PC-9 (cell line): ENCODE data around the gene ZBTB34. TPM values are rescaled to one million over a fixed set of nuclear protein-coding genes. Genes with fewer than 3 reads are reported as not detected.

Source experiments
- BruUV-seq: library from RNA; stranded (reverse); fragments of 400-500 nt; replicated peaks from 2 replicates; lab custom pipeline; 2021; lab: Mats Ljungman, UMichigan
- CTCF ChIA-PET: fragments of 300-600 bp; sonication (Branson Sonifier 250); formaldehyde crosslinking; loops from one replicate; lab custom pipeline; 2022; ENCODE audit warnings: antibody characterized with exemption; lab: Charles Lee
- POLR2A ChIA-PET: fragments of 300-600 bp; sonication (Branson Sonifier 250); formaldehyde crosslinking; loops from one replicate; lab custom pipeline; 2022; ENCODE audit warnings: antibody characterized with exemption; ENCODE audit not compliant: unreplicated experiment; lab: Charles Lee
- DNase-seq, 2 experiments: peaks; one replicate each; pipeline versions ENCODE4 v3.0.0 to v3.0.0-alpha.2; 2015 to 2022; ENCODE audit warnings: mixed read lengths in 1 of 2
- H2AFZ ChIP-seq: fragments of 200-600 bp; sonication (generic); 2 replicates; pipeline ENCODE4 v1.8.1; 2017; ENCODE audit warnings: antibody characterized with exemption
- H3F3A ChIP-seq: fragments of 200-600 bp; sonication (generic); 2 replicates; pipeline ENCODE4 v1.8.1; 2017; ENCODE audit warnings: antibody characterized with exemption, mild to moderate bottlenecking, low read depth; ENCODE audit not compliant: insufficient read depth
- H3K27ac ChIP-seq: fragments of 200-600 bp; sonication (generic); 2 replicates; pipeline ENCODE4 v1.6.1; 2016; ENCODE audit warnings: mixed run types
- H3K27me3 ChIP-seq: fragments of 200-600 bp; sonication (generic); 2 replicates; pipeline ENCODE4 v1.6.1; 2016; ENCODE audit warnings: low read depth, mixed run types; ENCODE audit not compliant: insufficient read depth
- H3K36me3 ChIP-seq: fragments of 200-600 bp; sonication (generic); 2 replicates; pipeline ENCODE4 v1.6.1; 2016; ENCODE audit warnings: low read depth, mixed run types
- H3K4me1 ChIP-seq: fragments of 200-600 bp; sonication (generic); replicated peaks from 2 replicates; pipeline ENCODE4 v1.6.1; 2016; ENCODE audit warnings: mixed run types; ENCODE audit not compliant: insufficient read depth
- H3K4me2 ChIP-seq: fragments of 200-600 bp; sonication (generic); 2 replicates; pipeline ENCODE4 v1.6.1; 2017; ENCODE audit warnings: mixed run types
- H3K4me3 ChIP-seq: fragments of 200-600 bp; sonication (generic); 2 replicates; pipeline ENCODE4 v1.6.1; 2016; ENCODE audit warnings: mixed run types
- H3K79me2 ChIP-seq: fragments of 200-600 bp; sonication (generic); 2 replicates; pipeline ENCODE4 v1.6.1; 2017; ENCODE audit warnings: low read depth, mixed run types
- H3K9me2 ChIP-seq: fragments of 200-600 bp; sonication (generic); 2 replicates; pipeline ENCODE4 v1.8.1; 2017; ENCODE audit warnings: mild to moderate bottlenecking; ENCODE audit not compliant: insufficient read depth
- H3K9me3 ChIP-seq: fragments of 200-600 bp; sonication (generic); 2 replicates; pipeline ENCODE4 v1.8.1; 2016; ENCODE audit warnings: low read depth; ENCODE audit not compliant: insufficient read depth
- H4K20me1 ChIP-seq: fragments of 200-600 bp; sonication (generic); 2 replicates; pipeline ENCODE4 v1.8.1; 2017; ENCODE audit not compliant: insufficient read depth
- CTCF ChIP-seq: fragments of 200-600 bp; sonication (generic); conservative IDR thresholded peaks from 2 replicates; pipeline ENCODE4 v1.6.1; 2017; ENCODE audit warnings: mixed run types, antibody characterized with exemption, mild to moderate bottlenecking, moderate library complexity
- EZH2 ChIP-seq: fragments of 200-600 bp; sonication (generic); IDR thresholded peaks from 2 replicates; pipeline ENCODE4 v1.8.0; 2017; ENCODE audit warnings: antibody characterized with exemption, low read depth
- intact Hi-C: fragments of 100-400 bp; cut with micrococcal nuclease; formaldehyde crosslinking; loops from one replicate; pipeline ENCODE4 v1.10.0; 2022; ENCODE audit not compliant: unreplicated experiment
- total RNA-seq: library from RNA; stranded (reverse); gene quantifications from 2 replicates; pipeline ENCODE4 v1.2.3, GENCODE V29; 2021

Gene ZBTB34
- total RNA-seq, 1 experiment from 2014 or later: 9.0 TPM

- intact Hi-C loops: loop anchor here (2.0 kb wide), 1 partner anchor 54 kb away; the partner anchor contains the start of gene RALGPS1
- ChIA-PET CTCF (no interaction called here), POLR2A (no interaction called here)
- Histone ChIP-seq H3K79me2 (peaks cover 30% of the 10 kb centered on the region), H3K4me1 (peaks cover 15% of the 10 kb centered on the region), H3K27me3 (no peaks in the 10 kb centered on the region), H2AFZ (peak overlapping the region; percentile 76), H3K4me2 (peak overlapping the region; percentile 93), H3K9me3 (no peaks in the 10 kb centered on the region), H3K36me3 (no peaks in the 10 kb centered on the region), H3K9me2 (no peaks in the 10 kb centered on the region), H3F3A (peaks cover 5% of the 10 kb centered on the region; the same call in 1 of the 2 replicates), H3K4me3 (peak overlapping the region; percentile 75), H4K20me1 (peaks cover 8% of the 10 kb centered on the region), H3K27ac (no peak overlapping the region)
- TF ChIP-seq EZH2 (no peak), CTCF (no peak)
- BruUV-seq: no TSS peak
- DNase-seq: no peak
These were observed 473 bp downstream of the ZBTB34 start for GRCh38 chr9:126860757-126861466.

- H3K9me2 ChIP-seq: no peaks in the 10 kb centered on the region
- no peak overlapping the region for H2AFZ ChIP-seq
- H3K27me3 ChIP-seq: no peaks in the 10 kb centered on the region
- TF ChIP-seq EZH2 (no peak), CTCF (no peak)
- H3K9me3 ChIP-seq: no peaks in the 10 kb centered on the region
- peaks cover 15% of the 10 kb centered on the region for H3K4me1 ChIP-seq
- peak overlapping the region; percentile 75; the same call in 1 of the 2 replicates for H3K4me3 ChIP-seq
- H4K20me1 ChIP-seq: peaks cover 9% of the 10 kb centered on the region
- CTCF ChIA-PET: interaction anchor here (0.5 kb wide), 1 partner anchor 677 kb away, joined by 5 read pairs; no protein-coding TSS in a partner anchor
- H3K4me2 ChIP-seq: peak overlapping the region; percentile 93
- no peaks in the 10 kb centered on the region for H3K36me3 ChIP-seq
- H3K27ac ChIP-seq: no peak overlapping the region
- peaks cover 5% of the 10 kb centered on the region; the same call in 1 of the 2 replicates for H3F3A ChIP-seq
- POLR2A ChIA-PET: no interaction called here
- peaks cover 30% of the 10 kb centered on the region for H3K79me2 ChIP-seq
- intact Hi-C loops: loop anchor here (2.0 kb wide), 1 partner anchor 53 kb away; the partner anchor contains the start of gene RALGPS1
- no peak for DNase-seq
- TSS peak; percentile 25 for BruUV-seq
These were observed 1.3 kb downstream of the ZBTB34 start for GRCh38 chr9:126861707-126862103.

GRCh38 chr9:126862104-126862761 lies 1.8 kb downstream of the ZBTB34 start:
- Histone ChIP-seq H3K27ac (no peak overlapping the region), H3K9me3 (no peaks in the 10 kb centered on the region), H2AFZ (no peak overlapping the region), H3K4me1 (peaks cover 15% of the 10 kb centered on the region), H4K20me1 (peaks cover 9% of the 10 kb centered on the region), H3K79me2 (peaks cover 30% of the 10 kb centered on the region), H3K4me2 (peak overlapping the region; percentile 93), H3K36me3 (no peaks in the 10 kb centered on the region), H3K4me3 (no peak overlapping the region; the same call in 1 of the 2 replicates), H3K9me2 (no peaks in the 10 kb centered on the region), H3K27me3 (no peaks in the 10 kb centered on the region), H3F3A (peaks cover 5% of the 10 kb centered on the region; the same call in 1 of the 2 replicates)
- CTCF ChIA-PET: interaction anchor here (0.5 kb wide), 1 partner anchor 676 kb away, joined by 5 read pairs; no protein-coding TSS in a partner anchor
- POLR2A ChIA-PET: interaction anchor here (0.6 kb wide), 1 partner anchor 512 kb away, joined by 4 read pairs; no protein-coding TSS in a partner anchor
- TF ChIP-seq CTCF (no peak), EZH2 (no peak)
- no peak for DNase-seq
- intact Hi-C loops: no loop called here
- BruUV-seq: no TSS peak
